IMR-90 (cell line): ENCODE results near the gene FOXP1. TPM values are rescaled to one million over a fixed set of nuclear protein-coding genes. Genes with fewer than 3 reads are reported as not detected.

Experiments
- ATAC-seq: fragments of 200-7000 bp; cut with Tn5 transposase; 2 replicates; pipeline ENCODE4 v1.9.1; 2020; ENCODE audit warnings: low read depth, mild to moderate bottlenecking, moderate library complexity
- BruUV-seq: library from RNA; stranded (reverse); fragments of 400-500 nt; replicated peaks from 2 replicates; lab custom pipeline; 2021; lab: Mats Ljungman, UMichigan
- CTCF ChIA-PET: fragments of 300-600 bp; formaldehyde crosslinking; extraction: SDS; loops from one replicate; lab custom pipeline; 2021; ENCODE audit warnings: antibody characterized with exemption; lab: Yijun Ruan, JAX
- POLR2A ChIA-PET: fragments of 300-600 bp; sonication (Branson Sonifier 250); formaldehyde crosslinking; loops from one replicate; lab custom pipeline; 2022; ENCODE audit warnings: antibody characterized with exemption; ENCODE audit not compliant: unreplicated experiment; lab: Charles Lee
- DNase-seq: peaks from one replicate; pipeline ENCODE4 v3.0.0; 2013
- H2AFZ ChIP-seq: replicated peaks from 2 replicates; pipeline ENCODE3; 2013; ENCODE audit warnings: low read length, mild to moderate bottlenecking; ENCODE audit not compliant: poor library complexity
- H2AK5ac ChIP-seq: 2 replicates; pipeline ENCODE4 v1.6.1; 2013; ENCODE audit warnings: low read depth, low read length, inconsistent platforms
- H2AK9ac ChIP-seq: replicated peaks from 2 replicates; pipeline ENCODE3; 2013; ENCODE audit warnings: mild to moderate bottlenecking, low read depth, low read length, moderate library complexity; ENCODE audit not compliant: poor library complexity
- H2BK120ac ChIP-seq: 2 replicates; pipeline ENCODE4 v1.6.1; 2013; ENCODE audit warnings: low read depth, low read length, inconsistent platforms
- H2BK15ac ChIP-seq: 3 replicates; pipeline ENCODE4 v1.6.1; 2013; ENCODE audit warnings: low read depth, low read length, inconsistent platforms
- H2BK20ac ChIP-seq: 2 replicates; pipeline ENCODE4 v1.6.1; 2013; ENCODE audit warnings: low read depth, mild to moderate bottlenecking, inconsistent platforms, low read length, moderate library complexity
- H2BK5ac ChIP-seq: 2 replicates; pipeline ENCODE4 v1.6.1; 2013; ENCODE audit warnings: mild to moderate bottlenecking, low read depth, low read length, inconsistent platforms; ENCODE audit not compliant: poor library complexity, severe bottlenecking
- H3K14ac ChIP-seq: replicated peaks from 2 replicates; pipeline ENCODE4 v1.6.1; 2013; ENCODE audit warnings: low read depth, low read length, inconsistent platforms
- H3K18ac ChIP-seq: 2 replicates; pipeline ENCODE4 v1.6.1; 2013; ENCODE audit warnings: low read depth, low read length, control low read depth
- H3K23ac ChIP-seq: 2 replicates; pipeline ENCODE4 v1.6.1; 2013; ENCODE audit warnings: low read depth, low read length, inconsistent platforms
- H3K27ac ChIP-seq: 2 replicates; pipeline ENCODE4 v1.5.1; 2013; ENCODE audit warnings: mild to moderate bottlenecking, control low read depth, low read length; ENCODE audit not compliant: insufficient read depth
- H3K27me3 ChIP-seq: 2 replicates; pipeline ENCODE4 v1.6.1; 2013; ENCODE audit warnings: low read length; ENCODE audit not compliant: control insufficient read depth, insufficient read depth
- H3K36me3 ChIP-seq: 2 replicates; pipeline ENCODE4 v1.6.1; 2013; ENCODE audit warnings: low read length, mixed read lengths; ENCODE audit not compliant: control insufficient read depth, insufficient read depth
- H3K4ac ChIP-seq: 2 replicates; pipeline ENCODE4 v1.6.1; 2013; ENCODE audit warnings: low read depth, low read length, inconsistent platforms
- H3K4me1 ChIP-seq: 2 replicates; pipeline ENCODE4 v1.6.1; 2013; ENCODE audit warnings: low read length, mixed read lengths; ENCODE audit not compliant: control insufficient read depth, insufficient read depth
- H3K4me2 ChIP-seq: 2 replicates; pipeline ENCODE4 v1.6.1; 2013; ENCODE audit warnings: low read depth, mild to moderate bottlenecking, control low read depth, low read length, moderate library complexity
- H3K4me3 ChIP-seq: 2 replicates; pipeline ENCODE4 v1.5.1; 2013; ENCODE audit warnings: low read depth, mild to moderate bottlenecking, control low read depth, low read length, moderate library complexity; ENCODE audit not compliant: insufficient read depth
- H3K56ac ChIP-seq: 2 replicates; pipeline ENCODE4 v1.6.1; 2013; ENCODE audit warnings: low read length, inconsistent platforms; ENCODE audit not compliant: insufficient read depth; ENCODE audit errors: extremely low read depth
- H3K79me1 ChIP-seq, 2 experiments: 2 replicates each; pipeline ENCODE4 v1.6.1; 2013; ENCODE audit warnings: low read length in 2 of 2, inconsistent platforms in 1 of 2, low read depth in 1 of 2
- H3K9ac ChIP-seq: 2 replicates; pipeline ENCODE4 v1.6.1; 2013; ENCODE audit warnings: low read depth, low read length, control low read depth
- H3K9me1 ChIP-seq: 2 replicates; pipeline ENCODE4 v1.6.1; 2013; ENCODE audit warnings: low read length, inconsistent platforms; ENCODE audit not compliant: insufficient read depth
- H3K9me3 ChIP-seq: 2 replicates; pipeline ENCODE4 v1.6.1; 2013; ENCODE audit warnings: low read length; ENCODE audit not compliant: control insufficient read depth, insufficient read depth
- H4K20me1 ChIP-seq: 2 replicates; pipeline ENCODE4 v1.6.1; 2013; ENCODE audit warnings: low read length, inconsistent platforms; ENCODE audit not compliant: insufficient read depth
- H4K5ac ChIP-seq: 2 replicates; pipeline ENCODE4 v1.6.1; 2013; ENCODE audit warnings: mild to moderate bottlenecking, low read depth, low read length, control low read depth
- H4K8ac ChIP-seq, 2 experiments: 2 replicates each; pipeline ENCODE4 v1.6.1; 2013; ENCODE audit warnings: low read depth in 2 of 2, low read length in 2 of 2, control low read depth in 1 of 2, inconsistent platforms in 1 of 2
- H4K91ac ChIP-seq: 2 replicates; pipeline ENCODE4 v1.6.1; 2013; ENCODE audit warnings: low read depth, low read length, inconsistent platforms; ENCODE audit not compliant: insufficient read depth
- BHLHE40 ChIP-seq: fragments of 150-350 bp; IDR thresholded peaks from 2 replicates; pipeline ENCODE4 v1.6.1; 2016; ENCODE audit warnings: mild to moderate bottlenecking, low read depth, low read length
- CEBPB ChIP-seq: IDR thresholded peaks from 2 replicates; pipeline ENCODE4 v1.6.1; 2012; ENCODE audit warnings: low read depth, low read length, improper control_type of control experiment
- CTCF ChIP-seq: conservative IDR thresholded peaks from 2 replicates; pipeline ENCODE4 v1.5.1; 2012; ENCODE audit warnings: mild to moderate bottlenecking, low read depth, low read length, improper control_type of control experiment
- MAFK ChIP-seq: IDR thresholded peaks from 2 replicates; pipeline ENCODE4 v1.6.1; 2012; ENCODE audit warnings: low read depth, low read length, improper control_type of control experiment
- MAZ ChIP-seq: IDR thresholded peaks from 2 replicates; pipeline ENCODE4 v1.6.1; 2012; ENCODE audit warnings: low read depth, mild to moderate bottlenecking, low read length, improper control_type of control experiment, moderate library complexity, borderline replicate concordance
- NFE2L2 ChIP-seq: fragments of 150-350 bp; IDR thresholded peaks from 2 replicates; pipeline ENCODE4 v1.6.1; 2016; ENCODE audit warnings: low read depth, mild to moderate bottlenecking, low read length
- POLR2A ChIP-seq: IDR thresholded peaks from 2 replicates; pipeline ENCODE4 v1.6.1; 2012; ENCODE audit warnings: mild to moderate bottlenecking, low read depth, low read length
- RCOR1 ChIP-seq: IDR thresholded peaks from 2 replicates; pipeline ENCODE4 v1.6.1; 2012; ENCODE audit warnings: mild to moderate bottlenecking, low read length, improper control_type of control experiment; ENCODE audit not compliant: insufficient replicate concordance
- RFX5 ChIP-seq: IDR thresholded peaks from 2 replicates; pipeline ENCODE4 v1.8.0; 2012; ENCODE audit warnings: low read depth, mild to moderate bottlenecking, low read length, moderate library complexity
- SMC3 ChIP-seq: fragments of 150-350 bp; IDR thresholded peaks from 2 replicates; pipeline ENCODE4 v1.6.1; 2016; ENCODE audit warnings: low read depth, mild to moderate bottlenecking, antibody characterized with exemption, low read length, moderate library complexity
- WGBS, 2 experiments: methylation state at CpG; one replicate each; pipeline versions ENCODE4 v1.1.5 to v1.1.7; 2013; ENCODE audit warnings: missing lambda C conversion rate in 2 of 2; ENCODE audit not compliant: insufficient read length in 1 of 2; ENCODE audit errors: extremely low coverage in 2 of 2; 5-methylcytosine and 5-hydroxymethylcytosine counted together
- dilution Hi-C: fragments of 300-500 bp; cut with HindIII; formaldehyde crosslinking; loops from one replicate; pipeline ENCODE4 v1.14.3; 2018; ENCODE audit warnings: low sequenced_read_pairs; ENCODE audit not compliant: unreplicated experiment
- in situ Hi-C: fragments of 300-500 bp; cut with MboI; formaldehyde crosslinking; loops from 3 replicates; pipeline ENCODE4 v1.14.3; 2019; ENCODE audit warnings: low sequenced_read_pairs, inconsistent platforms, mixed read lengths
- intact Hi-C: fragments of 100-400 bp; cut with micrococcal nuclease; formaldehyde crosslinking; loops from 2 replicates; pipeline ENCODE4 v1.10.0; 2022
- polyA plus RNA-seq, 3 experiments: library from polyadenylated mRNA; depleted of rRNA; stranded (reverse); fragments of >200 nt; gene quantifications; 2 replicates each; pipeline ENCODE4 v1.2.3, GENCODE V29; 2012; ENCODE audit warnings: low replicate concordance in 1 of 3
- total RNA-seq: library from RNA; depleted of rRNA; stranded (reverse); fragments of >200 nt; gene quantifications from 2 replicates; pipeline ENCODE4 v1.2.3, GENCODE V29; 2012

Gene FOXP1
- total and polyA plus RNA-seq, 2 of the 4 experiments (the other 2 are of a cell fraction): 37.0 to 132 TPM

- Histone ChIP-seq H2AFZ (no peak overlapping the region), H3K56ac (no peak overlapping the region), H3K4me3 (no peak overlapping the region), H4K8ac (no peak overlapping the region), H4K5ac (no peak overlapping the region), H4K20me1 (no peaks in the 10 kb centered on the region), H2BK20ac (no peak overlapping the region), H3K36me3 (no peaks in the 10 kb centered on the region), H2AK5ac (no peak overlapping the region), H3K23ac (no peak overlapping the region), H3K79me1 (peaks cover 3 to 9% of the 10 kb centered on the region in 2 experiments; a peak in 3 of 4 replicates), H3K9ac (no peak overlapping the region), H3K4me2 (no peak overlapping the region), H2BK15ac (no peak overlapping the region), H3K9me1 (no peaks in the 10 kb centered on the region), H3K9me3 (no peaks in the 10 kb centered on the region), H3K27me3 (no peaks in the 10 kb centered on the region), H2BK120ac (no peak overlapping the region), H4K91ac (no peak overlapping the region), H3K4ac (no peak overlapping the region), H2BK5ac (no peak overlapping the region), H3K4me1 (no peaks in the 10 kb centered on the region), H3K14ac (no peak overlapping the region), H3K27ac (no peak overlapping the region), H3K18ac (no peak overlapping the region), H2AK9ac (no peak overlapping the region)
- dilution Hi-C loops (no loop called here), in situ Hi-C loops (no loop called here), intact Hi-C loops (no loop called here)
- BruUV-seq: no TSS peak
- no peak for DNase-seq
- ChIA-PET POLR2A (no interaction called here), CTCF (interaction anchor here (0.6 kb wide), 1 partner anchor 16 kb away, joined by 3 read pairs; no protein-coding TSS in a partner anchor)
- TF ChIP-seq POLR2A (no peak), RCOR1 (no peak), CEBPB (no peak), SMC3 (no peak), BHLHE40 (no peak), MAZ (no peak), CTCF (no peak), MAFK (no peak), RFX5 (no peak), NFE2L2 (no peak)
- no peak for ATAC-seq
- WGBS, 2 experiments: no CpG with 5 or more reads among the region's 1 CpG
These were observed 316.7 kb downstream of the FOXP1 start for GRCh38 chr3:71266875-71267274.
